ENCODE measurements around the gene EME2.

DNA sequence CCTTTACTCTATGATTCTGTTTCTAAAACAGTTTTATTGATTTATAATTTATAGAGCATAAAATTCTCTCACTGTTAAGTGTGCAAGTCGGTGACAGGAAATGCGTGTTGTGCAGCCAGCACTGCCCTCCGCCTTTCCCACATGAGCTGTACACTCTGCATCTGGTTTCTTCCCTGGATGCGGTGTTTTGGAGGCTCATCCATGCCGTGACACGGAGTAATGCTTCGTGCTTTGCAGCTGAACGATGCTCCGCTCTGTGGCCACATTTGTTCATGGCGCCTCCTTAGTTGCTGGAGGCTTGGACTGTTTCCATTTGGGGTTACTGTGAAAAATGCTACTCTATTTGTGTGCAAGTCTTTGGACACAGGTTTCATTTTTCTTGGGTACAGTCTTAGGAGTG is 28.1 kb downstream of the EME2 start:
- TF ChIP-seq, protein P1, sequence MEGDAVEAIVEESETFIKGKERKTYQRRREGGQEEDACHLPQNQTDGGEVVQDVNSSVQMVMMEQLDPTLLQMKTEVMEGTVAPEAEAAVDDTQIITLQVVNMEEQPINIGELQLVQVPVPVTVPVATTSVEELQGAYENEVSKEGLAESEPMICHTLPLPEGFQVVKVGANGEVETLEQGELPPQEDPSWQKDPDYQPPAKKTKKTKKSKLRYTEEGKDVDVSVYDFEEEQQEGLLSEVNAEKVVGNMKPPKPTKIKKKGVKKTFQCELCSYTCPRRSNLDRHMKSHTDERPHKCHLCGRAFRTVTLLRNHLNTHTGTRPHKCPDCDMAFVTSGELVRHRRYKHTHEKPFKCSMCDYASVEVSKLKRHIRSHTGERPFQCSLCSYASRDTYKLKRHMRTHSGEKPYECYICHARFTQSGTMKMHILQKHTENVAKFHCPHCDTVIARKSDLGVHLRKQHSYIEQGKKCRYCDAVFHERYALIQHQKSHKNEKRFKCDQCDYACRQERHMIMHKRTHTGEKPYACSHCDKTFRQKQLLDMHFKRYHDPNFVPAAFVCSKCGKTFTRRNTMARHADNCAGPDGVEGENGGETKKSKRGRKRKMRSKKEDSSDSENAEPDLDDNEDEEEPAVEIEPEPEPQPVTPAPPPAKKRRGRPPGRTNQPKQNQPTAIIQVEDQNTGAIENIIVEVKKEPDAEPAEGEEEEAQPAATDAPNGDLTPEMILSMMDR (IDR thresholded peaks at IDR 0.05) = no peak
- TF ChIP-seq EP300 (IDR thresholded peaks at IDR 0.05) = no peak
- TF ChIP-seq POLR2A (IDR thresholded peaks at IDR 0.05; ENCODE audit: low read depth) = no peak
- no peak for TF ChIP-seq POLR2AphosphoS5 (IDR thresholded peaks at IDR 0.05)
